Karpas-422 (cell line): ENCODE data around the gene NKAIN4. TPM values are rescaled to one million over a fixed set of nuclear protein-coding genes. Genes with fewer than 3 reads are reported as not detected.

ENCODE experiments used
- DNase-seq: peaks from one replicate; pipeline ENCODE4 v3.0.0-alpha.2; 2015
- H2AFZ ChIP-seq: fragments of 200-600 bp; sonication (generic); 2 replicates; pipeline ENCODE4 v1.6.1; 2014; ENCODE audit warnings: antibody characterized with exemption, low read length, mixed read lengths
- H3K27ac ChIP-seq: fragments of 200-600 bp; sonication (generic); 2 replicates; pipeline ENCODE4 v1.5.1; 2014; ENCODE audit warnings: mild to moderate bottlenecking, low read length, moderate library complexity
- H3K27me3 ChIP-seq: fragments of 200-600 bp; sonication (generic); 2 replicates; pipeline ENCODE4 v1.6.1; 2014; ENCODE audit warnings: low read length, mixed read lengths
- H3K36me3 ChIP-seq: fragments of 200-600 bp; sonication (generic); 2 replicates; pipeline ENCODE4 v1.6.1; 2014; ENCODE audit warnings: low read length, mixed read lengths; ENCODE audit not compliant: insufficient read depth
- H3K4me1 ChIP-seq: fragments of 200-600 bp; sonication (generic); 2 replicates; pipeline ENCODE4 v1.6.1; 2014; ENCODE audit warnings: mild to moderate bottlenecking, low read length, mixed read lengths
- H3K4me2 ChIP-seq: fragments of 200-600 bp; sonication (generic); 2 replicates; pipeline ENCODE4 v1.6.1; 2014; ENCODE audit warnings: low read length, low read depth, mild to moderate bottlenecking; ENCODE audit not compliant: poor library complexity, severe bottlenecking
- H3K4me3 ChIP-seq: fragments of 200-600 bp; sonication (generic); 2 replicates; pipeline ENCODE4 v1.5.1; 2014; ENCODE audit warnings: mild to moderate bottlenecking, antibody characterized with exemption, low read length, mixed read lengths
- H3K79me2 ChIP-seq: fragments of 200-600 bp; sonication (generic); 2 replicates; pipeline ENCODE4 v1.6.1; 2014; ENCODE audit warnings: mild to moderate bottlenecking, low read length, mixed read lengths
- H3K9ac ChIP-seq: fragments of 200-600 bp; sonication (generic); 2 replicates; pipeline ENCODE4 v1.6.0; 2014; ENCODE audit warnings: low read length
- H3K9me2 ChIP-seq: fragments of 200-600 bp; sonication (generic), shearing (Covaris generic); replicated peaks from 2 replicates; pipeline ENCODE4 v1.6.0; 2014; ENCODE audit warnings: mild to moderate bottlenecking, low read length, moderate library complexity; ENCODE audit not compliant: insufficient read depth
- H3K9me3 ChIP-seq: fragments of 300-700, 200-600 bp; sonication (generic); 2 replicates; pipeline ENCODE4 v1.6.1; 2014; ENCODE audit warnings: low read length, mixed read lengths
- H4K20me1 ChIP-seq: fragments of 200-600 bp; sonication (generic); 2 replicates; pipeline ENCODE4 v1.6.1; 2014; ENCODE audit warnings: mild to moderate bottlenecking, antibody characterized with exemption, low read length, low read depth; ENCODE audit not compliant: insufficient read depth
- total RNA-seq: library from RNA; depleted of rRNA; stranded (reverse); fragments of >200 nt; shearing (Covaris generic); gene quantifications from 2 replicates; pipeline ENCODE4 v1.2.3, GENCODE V29; 2014; ENCODE audit warnings: low replicate concordance

The NKAIN4 gene
- total RNA-seq, 1 experiment from 2014 or later, result not detected

GRCh38 chr20:63285636-63286615, 31.7 kb upstream of the NKAIN4 start:
- Histone ChIP-seq H3K4me3 (no peak overlapping the region), H3K9me3 (no peaks in the 10 kb centered on the region), H3K9ac (no peak overlapping the region), H3K4me1 (peaks cover under 1% of the 10 kb centered on the region; the same call in 1 of the 2 replicates), H3K79me2 (no peaks in the 10 kb centered on the region), H3K9me2 (no peaks in the 10 kb centered on the region), H3K27ac (no peak overlapping the region), H2AFZ (no peak overlapping the region), H4K20me1 (peaks cover 4% of the 10 kb centered on the region; the same call in 1 of the 2 replicates), H3K4me2 (no peak overlapping the region), H3K36me3 (no peaks in the 10 kb centered on the region), H3K27me3 (no peaks in the 10 kb centered on the region)
- no peak for DNase-seq

GRCh38 chr20:63284981-63285524, 30.8 kb upstream of the NKAIN4 start:
- Histone ChIP-seq H3K4me1 (no peaks in the 10 kb centered on the region), H3K9me3 (no peaks in the 10 kb centered on the region), H4K20me1 (no peaks in the 10 kb centered on the region; the same call in 1 of the 2 replicates), H3K4me2 (no peak overlapping the region), H3K36me3 (no peaks in the 10 kb centered on the region), H3K27me3 (no peaks in the 10 kb centered on the region), H3K4me3 (no peak overlapping the region), H3K9ac (no peak overlapping the region), H3K9me2 (no peaks in the 10 kb centered on the region), H3K79me2 (no peaks in the 10 kb centered on the region), H3K27ac (no peak overlapping the region), H2AFZ (no peak overlapping the region)
- no peak for DNase-seq

- Histone ChIP-seq H3K9ac (no peak overlapping the region), H3K27ac (no peak overlapping the region), H3K79me2 (no peaks in the 10 kb centered on the region), H3K27me3 (no peaks in the 10 kb centered on the region), H3K9me2 (no peaks in the 10 kb centered on the region), H3K9me3 (no peaks in the 10 kb centered on the region), H3K4me1 (no peaks in the 10 kb centered on the region), H3K36me3 (no peaks in the 10 kb centered on the region), H3K4me2 (no peak overlapping the region), H2AFZ (no peak overlapping the region), H3K4me3 (no peak overlapping the region), H4K20me1 (no peaks in the 10 kb centered on the region; the same call in 1 of the 2 replicates)
- DNase-seq, result no peak
Observed at GRCh38 chr20:63284544-63284949, 30.3 kb upstream of the NKAIN4 start.

- no peak overlapping the region for H2AFZ ChIP-seq
- no peaks in the 10 kb centered on the region for H3K4me1 ChIP-seq
- H3K4me3 ChIP-seq, result no peak overlapping the region
- H3K9ac ChIP-seq, result no peak overlapping the region
- no peak overlapping the region for H3K27ac ChIP-seq
- H3K9me3 ChIP-seq, result no peaks in the 10 kb centered on the region
- no peaks in the 10 kb centered on the region for H3K27me3 ChIP-seq
- no peaks in the 10 kb centered on the region for H3K36me3 ChIP-seq
- no peaks in the 10 kb centered on the region for H3K79me2 ChIP-seq
- H3K4me2 ChIP-seq, result no peak overlapping the region
- DNase-seq, result no peak
- H4K20me1 ChIP-seq, result no peaks in the 10 kb centered on the region; the same call in 1 of the 2 replicates
- no peaks in the 10 kb centered on the region for H3K9me2 ChIP-seq
Observed at GRCh38 chr20:63284083-63284440, 29.8 kb upstream of the NKAIN4 start.

GRCh38 chr20:63283397-63284082, 29.3 kb upstream of the NKAIN4 start:
- no peaks in the 10 kb centered on the region for H3K79me2 ChIP-seq
- no peak overlapping the region for H2AFZ ChIP-seq
- H3K9me3 ChIP-seq, result no peaks in the 10 kb centered on the region
- no peak overlapping the region for H3K4me2 ChIP-seq
- no peak for DNase-seq
- no peaks in the 10 kb centered on the region for H3K9me2 ChIP-seq
- H3K36me3 ChIP-seq, result no peaks in the 10 kb centered on the region
- no peak overlapping the region for H3K9ac ChIP-seq
- H3K4me1 ChIP-seq, result no peaks in the 10 kb centered on the region
- H3K27me3 ChIP-seq, result no peaks in the 10 kb centered on the region
- H3K27ac ChIP-seq, result no peak overlapping the region
- no peaks in the 10 kb centered on the region for H4K20me1 ChIP-seq
- H3K4me3 ChIP-seq, result no peak overlapping the region

GRCh38 chr20:63282946-63283345, 28.7 kb upstream of the NKAIN4 start:
- no peaks in the 10 kb centered on the region for H3K79me2 ChIP-seq
- H2AFZ ChIP-seq, result no peak overlapping the region
- H3K9ac ChIP-seq, result no peak overlapping the region
- H3K9me2 ChIP-seq, result no peaks in the 10 kb centered on the region
- H3K4me1 ChIP-seq, result no peaks in the 10 kb centered on the region
- no peak overlapping the region for H3K27ac ChIP-seq
- no peaks in the 10 kb centered on the region for H3K27me3 ChIP-seq
- H3K4me2 ChIP-seq, result no peak overlapping the region
- no peaks in the 10 kb centered on the region for H3K36me3 ChIP-seq
- no peaks in the 10 kb centered on the region for H4K20me1 ChIP-seq
- no peak for DNase-seq
- no peaks in the 10 kb centered on the region for H3K9me3 ChIP-seq
- H3K4me3 ChIP-seq, result no peak overlapping the region

- H3K36me3 ChIP-seq, result no peaks in the 10 kb centered on the region
Observed at GRCh38 chr20:63281742-63282665, 27.7 kb upstream of the NKAIN4 start.

More at GRCh38 chr20:63281742-63282665, 27.7 kb upstream of the NKAIN4 start:
- Histone ChIP-seq H3K4me2 (no peak overlapping the region), H3K9me3 (no peaks in the 10 kb centered on the region), H3K9me2 (no peaks in the 10 kb centered on the region), H3K4me3 (no peak overlapping the region), H2AFZ (no peak overlapping the region), H4K20me1 (no peaks in the 10 kb centered on the region), H3K9ac (no peak overlapping the region), H3K4me1 (no peaks in the 10 kb centered on the region), H3K27ac (no peak overlapping the region), H3K79me2 (no peaks in the 10 kb centered on the region), H3K27me3 (no peaks in the 10 kb centered on the region)
- no peak for DNase-seq
